ENCODE measurements around the gene CREB3L4. TPM values are rescaled to one million over a fixed set of nuclear protein-coding genes. Genes with fewer than 3 reads are reported as not detected.
A peak's percentile ranks its signal among the peaks of the same experiment; 100 is the strongest.

CREB3L4 gene
- total and polyA plus RNA-seq, 2 donors, result 17.7 to 26.2 TPM

- Histone ChIP-seq H3K36me3 (ENCODE audit: control insufficient read depth in 2 of 2, insufficient read depth in 2 of 2, low read length in 1 of 2) (peaks cover 59 to 69% of the 10 kb centered on the region in 2 donors), H3K9me3 (ENCODE audit: control insufficient read depth in 2 of 2, insufficient read depth in 1 of 2, low read length in 1 of 2) (no peaks in the 10 kb centered on the region), H3K4me3 (ENCODE audit: low read length in 2 of 2) (peak overlapping the region; percentile 83 to 92), H3K27me3 (ENCODE audit: control insufficient read depth in 2 of 2, insufficient read depth in 1 of 2, low read length in 1 of 2) (no peaks in the 10 kb centered on the region), H3K27ac (ENCODE audit: low read depth in 1 of 2, low read length in 1 of 2) (peak overlapping the region; percentile 32 to 89), H3K4me1 (ENCODE audit: control insufficient read depth in 2 of 2, insufficient read depth in 2 of 2, low read length in 2 of 2) (peaks cover 11 to 26% of the 10 kb centered on the region in 2 donors)
- no peak for DNase-seq (ENCODE audit: low read depth in 6 of 9, low spot score in 9 of 9)
- WGBS, result 93% methylated on average over 15 of the region's 15 CpGs
Observed at GRCh38 chr1:153944005-153944826, 23.5 kb upstream of the CREB3L4 start.

GRCh38 chr1:153944827-153945117, 22.9 kb upstream of the CREB3L4 start:
- WGBS, result 20% methylated on average over 3 of the region's 3 CpGs
- Histone ChIP-seq H3K9me3 (ENCODE audit: control insufficient read depth in 2 of 2, insufficient read depth in 1 of 2, low read length in 1 of 2) (no peaks in the 10 kb centered on the region), H3K27ac (ENCODE audit: low read depth in 1 of 2, low read length in 1 of 2) (peak overlapping the region; percentile 87 to 89), H3K27me3 (ENCODE audit: control insufficient read depth in 2 of 2, insufficient read depth in 1 of 2, low read length in 1 of 2) (no peaks in the 10 kb centered on the region), H3K4me3 (ENCODE audit: low read length in 2 of 2) (peak overlapping the region; percentile 83 to 92), H3K36me3 (ENCODE audit: control insufficient read depth in 2 of 2, insufficient read depth in 2 of 2, low read length in 1 of 2) (peaks cover 58 to 67% of the 10 kb centered on the region in 2 donors), H3K4me1 (ENCODE audit: control insufficient read depth in 2 of 2, insufficient read depth in 2 of 2, low read length in 2 of 2) (peaks cover 11 to 26% of the 10 kb centered on the region in 2 donors)
- no peak for DNase-seq (ENCODE audit: low read depth in 6 of 9, low spot score in 9 of 9)

- WGBS, result 2% methylated on average over 12 of the region's 12 CpGs
- DNase-seq (ENCODE audit: low read depth in 6 of 9, low spot score in 9 of 9), result peak in 3 of 9 donors; percentile 70 to 87 (median 76)
- Histone ChIP-seq H3K9me3 (ENCODE audit: control insufficient read depth in 2 of 2, insufficient read depth in 1 of 2, low read length in 1 of 2) (no peaks in the 10 kb centered on the region), H3K4me3 (ENCODE audit: low read length in 2 of 2) (peak overlapping the region; percentile 83 to 92), H3K36me3 (ENCODE audit: control insufficient read depth in 2 of 2, insufficient read depth in 2 of 2, low read length in 1 of 2) (peaks cover 57 to 67% of the 10 kb centered on the region in 2 donors), H3K27ac (ENCODE audit: low read depth in 1 of 2, low read length in 1 of 2) (peak overlapping the region; percentile 87 to 89), H3K27me3 (ENCODE audit: control insufficient read depth in 2 of 2, insufficient read depth in 1 of 2, low read length in 1 of 2) (no peaks in the 10 kb centered on the region), H3K4me1 (ENCODE audit: control insufficient read depth in 2 of 2, insufficient read depth in 2 of 2, low read length in 2 of 2) (peaks cover 11 to 26% of the 10 kb centered on the region in 2 donors)
Observed at GRCh38 chr1:153945131-153945794, 22.4 kb upstream of the CREB3L4 start.

GRCh38 chr1:153945795-153946621, 21.7 kb upstream of the CREB3L4 start:
- Histone ChIP-seq H3K9me3 (ENCODE audit: control insufficient read depth in 2 of 2, insufficient read depth in 1 of 2, low read length in 1 of 2) (no peaks in the 10 kb centered on the region), H3K27ac (ENCODE audit: low read depth in 1 of 2, low read length in 1 of 2) (peak overlapping the region; percentile 87 to 89), H3K4me1 (ENCODE audit: control insufficient read depth in 2 of 2, insufficient read depth in 2 of 2, low read length in 2 of 2) (peaks cover 11 to 26% of the 10 kb centered on the region in 2 donors), H3K4me3 (ENCODE audit: low read length in 2 of 2) (peak overlapping the region; percentile 83 to 92), H3K36me3 (ENCODE audit: control insufficient read depth in 2 of 2, insufficient read depth in 2 of 2, low read length in 1 of 2) (peaks cover 52 to 67% of the 10 kb centered on the region in 2 donors), H3K27me3 (ENCODE audit: control insufficient read depth in 2 of 2, insufficient read depth in 1 of 2, low read length in 1 of 2) (no peaks in the 10 kb centered on the region)
- under 1% methylated on average over 95 of the region's 95 CpGs for WGBS
- peak in 3 of 9 donors; percentile 60 to 71 (median 60) for DNase-seq (ENCODE audit: low read depth in 6 of 9, low spot score in 9 of 9)

GRCh38 chr1:153946622-153947241, 21.0 kb upstream of the CREB3L4 start, which contains the start of gene DENND4B:
TSS of gene DENND4B (minus strand) at chr1:153946718. CDS start at chr1:153944374, 2,344 bp downstream.
- H3K27ac ChIP-seq (ENCODE audit: low read depth in 1 of 2, low read length in 1 of 2), result peak within 1 kb of the TSS; percentile 87 to 89
- DNase-seq (ENCODE audit: low read depth in 6 of 9, low spot score in 9 of 9), result peak in 3 of 9 donors; percentile 72 to 80 (median 73)
- no peaks in the 10 kb centered on the region for H3K9me3 ChIP-seq (ENCODE audit: control insufficient read depth in 2 of 2, insufficient read depth in 1 of 2, low read length in 1 of 2)
- peaks cover 11 to 26% of the 10 kb centered on the region in 2 donors for H3K4me1 ChIP-seq (ENCODE audit: control insufficient read depth in 2 of 2, insufficient read depth in 2 of 2, low read length in 2 of 2)
- 10% methylated on average over 28 of the region's 28 CpGs for WGBS
- H3K27me3 ChIP-seq (ENCODE audit: control insufficient read depth in 2 of 2, insufficient read depth in 1 of 2, low read length in 1 of 2), result no peaks in the 10 kb centered on the region
- H3K4me3 ChIP-seq (ENCODE audit: low read length in 2 of 2), result peak within 1 kb of the TSS; percentile 83 to 92
- peaks cover 56 to 67% of the 10 kb centered on the region in 2 donors for H3K36me3 ChIP-seq (ENCODE audit: control insufficient read depth in 2 of 2, insufficient read depth in 2 of 2, low read length in 1 of 2)

GRCh38 chr1:153951183-153951582, 16.5 kb upstream of the CREB3L4 start:
- H3K36me3 ChIP-seq (ENCODE audit: control insufficient read depth in 2 of 2, insufficient read depth in 2 of 2, low read length in 1 of 2), result peaks cover 65 to 76% of the 10 kb centered on the region in 2 donors
- H3K9me3 ChIP-seq (ENCODE audit: control insufficient read depth in 2 of 2, insufficient read depth in 1 of 2, low read length in 1 of 2), result no peaks in the 10 kb centered on the region
- DNase-seq (ENCODE audit: low read depth in 6 of 9, low spot score in 9 of 9), result no peak
- no peak overlapping the region for H3K27ac ChIP-seq (ENCODE audit: low read depth in 1 of 2, low read length in 1 of 2)
- WGBS, result 97% methylated on average over 11 of the region's 11 CpGs
- no peaks in the 10 kb centered on the region for H3K27me3 ChIP-seq (ENCODE audit: control insufficient read depth in 2 of 2, insufficient read depth in 1 of 2, low read length in 1 of 2)
- H3K4me1 ChIP-seq (ENCODE audit: control insufficient read depth in 2 of 2, insufficient read depth in 2 of 2, low read length in 2 of 2), result peaks cover under 1 to 18% of the 10 kb centered on the region in 2 donors
- H3K4me3 ChIP-seq (ENCODE audit: low read length in 2 of 2), result no peak overlapping the region

- no peak overlapping the region for H3K27ac ChIP-seq (ENCODE audit: low read depth in 1 of 2, low read length in 1 of 2)
- no peak overlapping the region for H3K4me3 ChIP-seq (ENCODE audit: low read length in 2 of 2)
- DNase-seq (ENCODE audit: low read depth in 6 of 9, low spot score in 9 of 9), result no peak
- H3K9me3 ChIP-seq (ENCODE audit: control insufficient read depth in 2 of 2, insufficient read depth in 1 of 2, low read length in 1 of 2), result no peaks in the 10 kb centered on the region
- H3K4me1 ChIP-seq (ENCODE audit: control insufficient read depth in 2 of 2, insufficient read depth in 2 of 2, low read length in 2 of 2), result peaks cover 7 to 21% of the 10 kb centered on the region in 2 donors
- peaks cover 65 to 76% of the 10 kb centered on the region in 2 donors for H3K36me3 ChIP-seq (ENCODE audit: control insufficient read depth in 2 of 2, insufficient read depth in 2 of 2, low read length in 1 of 2)
- H3K27me3 ChIP-seq (ENCODE audit: control insufficient read depth in 2 of 2, insufficient read depth in 1 of 2, low read length in 1 of 2), result no peaks in the 10 kb centered on the region
- WGBS, result 96% methylated on average over 2 of the region's 2 CpGs
Observed at GRCh38 chr1:153951801-153952200, 15.9 kb upstream of the CREB3L4 start.

GRCh38 chr1:153953859-153954365, 13.8 kb upstream of the CREB3L4 start:
- Histone ChIP-seq H3K36me3 (ENCODE audit: control insufficient read depth in 2 of 2, insufficient read depth in 2 of 2, low read length in 1 of 2) (peaks cover 46 to 58% of the 10 kb centered on the region in 2 donors), H3K27me3 (ENCODE audit: control insufficient read depth in 2 of 2, insufficient read depth in 1 of 2, low read length in 1 of 2) (no peaks in the 10 kb centered on the region), H3K9me3 (ENCODE audit: control insufficient read depth in 2 of 2, insufficient read depth in 1 of 2, low read length in 1 of 2) (no peaks in the 10 kb centered on the region), H3K4me3 (ENCODE audit: low read length in 2 of 2) (no peak overlapping the region), H3K27ac (ENCODE audit: low read depth in 1 of 2, low read length in 1 of 2) (no peak overlapping the region), H3K4me1 (ENCODE audit: control insufficient read depth in 2 of 2, insufficient read depth in 2 of 2, low read length in 2 of 2) (peaks cover 12 to 29% of the 10 kb centered on the region in 2 donors)
- WGBS, result 95% methylated on average over 4 of the region's 4 CpGs
- DNase-seq (ENCODE audit: low read depth in 6 of 9, low spot score in 9 of 9), result no peak

All from thymus (tissue), 11 donors.